Type B pancreatic cell (in vitro differentiated cells): ENCODE data around the gene RRM2. TPM values are rescaled to one million over a fixed set of nuclear protein-coding genes. Genes with fewer than 3 reads are reported as not detected.
A peak's percentile ranks its signal among the peaks of the same experiment; 100 is the strongest.

Experiments
- DNase-seq: peaks from one replicate; pipeline ENCODE4 v3.0.0; 2021; ENCODE audit warnings: mixed read lengths; ENCODE audit not compliant: unreplicated experiment; ENCODE audit errors: extremely low spot score
- H3K27ac Mint-ChIP-seq: 2 replicates; pipeline ENCODE4 v1.8.0; 2021; ENCODE audit warnings: mild to moderate bottlenecking, mixed read lengths
- H3K27me3 Mint-ChIP-seq: 2 replicates; pipeline ENCODE4 v1.8.0; 2021; ENCODE audit warnings: mixed read lengths
- H3K36me3 Mint-ChIP-seq: 2 replicates; pipeline ENCODE4 v1.8.0; 2021; ENCODE audit warnings: mixed read lengths
- H3K4me1 Mint-ChIP-seq: one replicate; pipeline ENCODE4 v1.8.0; 2021; ENCODE audit warnings: mixed read lengths; ENCODE audit not compliant: unreplicated experiment
- H3K4me3 Mint-ChIP-seq: 2 replicates; pipeline ENCODE4 v1.8.0; 2021; ENCODE audit warnings: mild to moderate bottlenecking, mixed read lengths
- H3K9me3 Mint-ChIP-seq: 2 replicates; pipeline ENCODE4 v1.8.0; 2021; ENCODE audit warnings: mixed read lengths
- CTCF ChIP-seq: fragments of 200-600 bp; sonication (generic); conservative IDR thresholded peaks from 2 replicates; pipeline ENCODE4 v1.5.0; 2021; ENCODE audit warnings: antibody characterized with exemption, mild to moderate bottlenecking
- total RNA-seq: library from RNA; stranded (reverse); gene quantifications from 2 replicates; pipeline ENCODE4 v1.2.1, GENCODE V29; 2021; ENCODE audit warnings: low replicate concordance

The RRM2 gene
- total RNA-seq, 1 donor from 2014 or later: 109 TPM

- Mint-ChIP-seq H3K27ac (no peak overlapping the region), H3K36me3 (no peaks in the 10 kb centered on the region), H3K9me3 (no peaks in the 10 kb centered on the region), H3K4me1 (peaks cover 18% of the 10 kb centered on the region), H3K27me3 (no peaks in the 10 kb centered on the region), H3K4me3 (no peak overlapping the region)
- TF ChIP-seq CTCF: no peak
- no peak for DNase-seq
Observed at GRCh38 chr2:10159086-10159485, 36.5 kb downstream of the RRM2 start.

- Mint-ChIP-seq H3K27ac (no peak overlapping the region), H3K27me3 (no peaks in the 10 kb centered on the region), H3K9me3 (no peaks in the 10 kb centered on the region), H3K4me3 (no peak overlapping the region), H3K36me3 (no peaks in the 10 kb centered on the region), H3K4me1 (peaks cover 18% of the 10 kb centered on the region)
- no peak for TF ChIP-seq CTCF
- DNase-seq: no peak
Observed at GRCh38 chr2:10159581-10160131, 37.1 kb downstream of the RRM2 start.

- TF ChIP-seq CTCF: no peak
- Mint-ChIP-seq H3K36me3 (no peaks in the 10 kb centered on the region), H3K27me3 (no peaks in the 10 kb centered on the region), H3K4me3 (no peak overlapping the region), H3K27ac (no peak overlapping the region), H3K9me3 (no peaks in the 10 kb centered on the region), H3K4me1 (peaks cover 18% of the 10 kb centered on the region)
- no peak for DNase-seq
Observed at GRCh38 chr2:10160203-10160955, 37.8 kb downstream of the RRM2 start.

- Mint-ChIP-seq H3K4me3 (no peak overlapping the region), H3K9me3 (no peaks in the 10 kb centered on the region), H3K4me1 (peaks cover 18% of the 10 kb centered on the region), H3K36me3 (no peaks in the 10 kb centered on the region), H3K27ac (peak overlapping the region; percentile 46), H3K27me3 (no peaks in the 10 kb centered on the region)
- DNase-seq: no peak
- no peak for TF ChIP-seq CTCF
Observed at GRCh38 chr2:10161206-10161931, 38.8 kb downstream of the RRM2 start.

- H3K4me1 Mint-ChIP-seq: peaks cover 18% of the 10 kb centered on the region
- no peak overlapping the region for H3K27ac Mint-ChIP-seq
- H3K9me3 Mint-ChIP-seq: no peaks in the 10 kb centered on the region
- DNase-seq: no peak
- H3K4me3 Mint-ChIP-seq: no peak overlapping the region
- no peaks in the 10 kb centered on the region for H3K36me3 Mint-ChIP-seq
- TF ChIP-seq CTCF: no peak
- no peaks in the 10 kb centered on the region for H3K27me3 Mint-ChIP-seq
Observed at GRCh38 chr2:10161961-10162441, 39.5 kb downstream of the RRM2 start.
